GM23338 (cell line): ENCODE results near the gene TCF7L1. TPM values are rescaled to one million over a fixed set of nuclear protein-coding genes. Genes with fewer than 3 reads are reported as not detected.

Experiments
- ATAC-seq: fragments of 200-7000 bp; cut with Tn5 transposase; 3 replicates; pipeline ENCODE4 v1.9.1; 2020
- DNase-seq: peaks from one replicate; pipeline ENCODE4 v3.0.0-alpha.2; 2015; ENCODE audit warnings: low spot score
- H2AFZ ChIP-seq: fragments of 200-600 bp; sonication (generic); 2 replicates; pipeline ENCODE4 v1.8.0; 2016; ENCODE audit warnings: antibody characterized with exemption, mild to moderate bottlenecking, moderate library complexity
- H3F3A ChIP-seq: fragments of 200-600 bp; sonication (generic); replicated peaks from 2 replicates; pipeline ENCODE4 v1.8.0; 2017; ENCODE audit warnings: antibody characterized with exemption, mixed run types, low read depth
- H3K27ac ChIP-seq: fragments of 200-600 bp; sonication (generic); 2 replicates; pipeline ENCODE4 v1.6.1; 2016; ENCODE audit warnings: low read depth
- H3K27me3 ChIP-seq: fragments of 200-600 bp; sonication (generic); 2 replicates; pipeline ENCODE4 v1.8.0; 2016; ENCODE audit warnings: mild to moderate bottlenecking, mixed run types, moderate library complexity; ENCODE audit not compliant: insufficient read depth
- H3K36me3 ChIP-seq: fragments of 200-600 bp; sonication (generic); 2 replicates; pipeline ENCODE4 v1.8.0; 2016; ENCODE audit warnings: mild to moderate bottlenecking; ENCODE audit not compliant: insufficient read depth
- H3K4me1 ChIP-seq: fragments of 200-600 bp; sonication (generic); 2 replicates; pipeline ENCODE4 v1.8.0; 2016; ENCODE audit warnings: mild to moderate bottlenecking, moderate library complexity; ENCODE audit not compliant: insufficient read depth
- H3K4me2 ChIP-seq: fragments of 200-600 bp; sonication (generic); 2 replicates; pipeline ENCODE4 v1.7.1; 2017; ENCODE audit warnings: mixed run types
- H3K4me3 ChIP-seq: fragments of 200-600 bp; sonication (generic); 2 replicates; pipeline ENCODE4 v1.6.1; 2016; ENCODE audit warnings: mixed run types
- H3K79me2 ChIP-seq: fragments of 200-600 bp; sonication (generic); replicated peaks from 2 replicates; pipeline ENCODE4 v1.8.0; 2017; ENCODE audit warnings: mild to moderate bottlenecking; ENCODE audit not compliant: insufficient read depth
- H3K9me2 ChIP-seq: fragments of 200-600 bp; sonication (generic); 2 replicates; pipeline ENCODE4 v1.8.0; 2017; ENCODE audit not compliant: insufficient read depth
- H4K20me1 ChIP-seq: fragments of 200-600 bp; sonication (generic); replicated peaks from 2 replicates; pipeline ENCODE4 v1.8.0; 2017; ENCODE audit warnings: mild to moderate bottlenecking; ENCODE audit not compliant: insufficient read depth
- H3K27ac Mint-ChIP-seq: 2 replicates; pipeline ENCODE4 v1.8.0; 2020; ENCODE audit warnings: inconsistent platforms, mild to moderate bottlenecking, moderate library complexity, mixed read lengths
- H3K27me3 Mint-ChIP-seq: 3 replicates; pipeline ENCODE4 v1.8.0; 2022; ENCODE audit warnings: low read depth, mild to moderate bottlenecking, moderate library complexity, mixed read lengths, inconsistent platforms; ENCODE audit not compliant: insufficient read depth, poor library complexity
- H3K36me3 Mint-ChIP-seq: 3 replicates; pipeline ENCODE4 v1.8.0; 2021; ENCODE audit warnings: low read depth, mild to moderate bottlenecking, inconsistent platforms, moderate library complexity, mixed read lengths
- H3K4me1 Mint-ChIP-seq: 3 replicates; pipeline ENCODE4 v1.8.0; 2020; ENCODE audit warnings: mild to moderate bottlenecking, inconsistent platforms, mixed read lengths
- H3K4me3 Mint-ChIP-seq: 3 replicates; pipeline ENCODE4 v1.8.0; 2021; ENCODE audit warnings: moderate library complexity, mild to moderate bottlenecking, inconsistent platforms, mixed read lengths
- H3K9me3 Mint-ChIP-seq: 3 replicates; pipeline ENCODE4 v1.8.0; 2020; ENCODE audit warnings: moderate library complexity, mild to moderate bottlenecking, inconsistent platforms, mixed read lengths
- CREB1 ChIP-seq: fragments of 250-450 bp; sonication (Bioruptor Pico); IDR thresholded peaks from 2 replicates; pipeline ENCODE4 v1.5.0; 2020; ENCODE audit warnings: low read depth, mild to moderate bottlenecking, moderate library complexity
- JUNB ChIP-seq: IDR thresholded peaks from one replicate; pipeline ENCODE4 v1.6.1; 2016; ENCODE audit warnings: antibody characterized with exemption; ENCODE audit not compliant: unreplicated experiment
- POLR2AphosphoS5 ChIP-seq: IDR thresholded peaks from 2 replicates; pipeline ENCODE4 v1.6.1; 2016; ENCODE audit warnings: antibody characterized with exemption, low read depth
- ZNF114 ChIP-seq: fragments of 250-450 bp; sonication (Bioruptor Pico); IDR thresholded peaks from 2 replicates; pipeline ENCODE4 v1.5.0; 2020; ENCODE audit warnings: mild to moderate bottlenecking, moderate library complexity
- polyA plus RNA-seq: library from polyadenylated mRNA; unstranded; fragments of >200 nt; fragmentation: Nextera tagmentation; extraction: Ambion mirVana; gene quantifications from 2 replicates; pipeline ENCODE4 v1.2.1, GENCODE V29; 2016
- total RNA-seq: library from RNA; depleted of rRNA; stranded (reverse); fragments of >200 nt; shearing (Covaris generic); gene quantifications from 2 replicates; pipeline ENCODE4 v1.2.3, GENCODE V29; 2014
- TF ChIP-seq, protein P1 (sequence below): IDR thresholded peaks from 2 replicates; pipeline ENCODE4 v1.6.1; 2016; ENCODE audit warnings: antibody characterized with exemption
- TF ChIP-seq, protein P2 (sequence below): fragments of 250-450 bp; sonication (Bioruptor Pico); IDR thresholded peaks from 2 replicates; pipeline ENCODE4 v1.5.0; 2020; ENCODE audit warnings: mild to moderate bottlenecking, moderate library complexity

The TCF7L1 gene
- total and polyA plus RNA-seq, 2 experiments from 2014 or later: 47.3 to 101 TPM

DNA sequence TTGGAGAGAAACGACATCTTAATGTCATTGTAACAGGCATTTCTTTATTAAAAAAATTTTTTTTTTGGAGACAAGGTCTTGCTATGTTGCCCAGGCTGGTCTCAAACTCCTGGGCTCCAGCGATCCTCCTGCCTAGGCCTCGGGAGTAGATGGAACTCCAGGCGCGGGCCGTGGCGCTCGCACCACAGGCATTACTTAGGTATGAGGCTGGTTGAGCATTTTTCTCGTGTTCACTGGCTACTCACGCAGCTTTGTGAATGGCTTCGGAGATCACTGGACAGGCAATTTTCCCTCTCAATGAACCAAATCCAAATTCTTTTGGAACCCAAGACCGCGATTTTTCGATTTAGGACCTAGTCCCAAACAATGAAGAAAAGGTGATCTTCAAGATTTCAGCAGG lies 795 bp upstream of the TCF7L1 start:
- Mint-ChIP-seq H3K4me3 (peak overlapping the region; percentile 88), H3K27ac (peak overlapping the region; percentile 39; the same call in 1 of the 2 replicates), H3K4me1 (peaks cover 43% of the 10 kb centered on the region), H3K27me3 (peaks cover 18% of the 10 kb centered on the region), H3K36me3 (peaks cover 31% of the 10 kb centered on the region), H3K9me3 (no peaks in the 10 kb centered on the region)
- H3K27me3 ChIP-seq: 0 out of 2 replicates have a peak, but pooled peaks cover 4% of the 10 kb centered on the region
- peaks cover 25% of the 10 kb centered on the region for H4K20me1 ChIP-seq
- peak overlapping the region; percentile 82 for H3K4me3 ChIP-seq
- peaks cover 10% of the 10 kb centered on the region for H3F3A ChIP-seq
- H3K36me3 ChIP-seq: peaks cover 14% of the 10 kb centered on the region; the same call in 1 of the 2 replicates
- DNase-seq: peak; percentile 34
- TF ChIP-seq ZNF114 (CRISPR knock-in tag) (0 out of 2 replicates have a peak, but pooled peaks have one; percentile 1), CREB1 (CRISPR knock-in tag) (no peak), POLR2AphosphoS5 (no peak), JUNB (no peak)
- TF ChIP-seq, protein P1, sequence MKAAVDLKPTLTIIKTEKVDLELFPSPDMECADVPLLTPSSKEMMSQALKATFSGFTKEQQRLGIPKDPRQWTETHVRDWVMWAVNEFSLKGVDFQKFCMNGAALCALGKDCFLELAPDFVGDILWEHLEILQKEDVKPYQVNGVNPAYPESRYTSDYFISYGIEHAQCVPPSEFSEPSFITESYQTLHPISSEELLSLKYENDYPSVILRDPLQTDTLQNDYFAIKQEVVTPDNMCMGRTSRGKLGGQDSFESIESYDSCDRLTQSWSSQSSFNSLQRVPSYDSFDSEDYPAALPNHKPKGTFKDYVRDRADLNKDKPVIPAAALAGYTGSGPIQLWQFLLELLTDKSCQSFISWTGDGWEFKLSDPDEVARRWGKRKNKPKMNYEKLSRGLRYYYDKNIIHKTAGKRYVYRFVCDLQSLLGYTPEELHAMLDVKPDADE: no peak
- TF ChIP-seq, protein P2, sequence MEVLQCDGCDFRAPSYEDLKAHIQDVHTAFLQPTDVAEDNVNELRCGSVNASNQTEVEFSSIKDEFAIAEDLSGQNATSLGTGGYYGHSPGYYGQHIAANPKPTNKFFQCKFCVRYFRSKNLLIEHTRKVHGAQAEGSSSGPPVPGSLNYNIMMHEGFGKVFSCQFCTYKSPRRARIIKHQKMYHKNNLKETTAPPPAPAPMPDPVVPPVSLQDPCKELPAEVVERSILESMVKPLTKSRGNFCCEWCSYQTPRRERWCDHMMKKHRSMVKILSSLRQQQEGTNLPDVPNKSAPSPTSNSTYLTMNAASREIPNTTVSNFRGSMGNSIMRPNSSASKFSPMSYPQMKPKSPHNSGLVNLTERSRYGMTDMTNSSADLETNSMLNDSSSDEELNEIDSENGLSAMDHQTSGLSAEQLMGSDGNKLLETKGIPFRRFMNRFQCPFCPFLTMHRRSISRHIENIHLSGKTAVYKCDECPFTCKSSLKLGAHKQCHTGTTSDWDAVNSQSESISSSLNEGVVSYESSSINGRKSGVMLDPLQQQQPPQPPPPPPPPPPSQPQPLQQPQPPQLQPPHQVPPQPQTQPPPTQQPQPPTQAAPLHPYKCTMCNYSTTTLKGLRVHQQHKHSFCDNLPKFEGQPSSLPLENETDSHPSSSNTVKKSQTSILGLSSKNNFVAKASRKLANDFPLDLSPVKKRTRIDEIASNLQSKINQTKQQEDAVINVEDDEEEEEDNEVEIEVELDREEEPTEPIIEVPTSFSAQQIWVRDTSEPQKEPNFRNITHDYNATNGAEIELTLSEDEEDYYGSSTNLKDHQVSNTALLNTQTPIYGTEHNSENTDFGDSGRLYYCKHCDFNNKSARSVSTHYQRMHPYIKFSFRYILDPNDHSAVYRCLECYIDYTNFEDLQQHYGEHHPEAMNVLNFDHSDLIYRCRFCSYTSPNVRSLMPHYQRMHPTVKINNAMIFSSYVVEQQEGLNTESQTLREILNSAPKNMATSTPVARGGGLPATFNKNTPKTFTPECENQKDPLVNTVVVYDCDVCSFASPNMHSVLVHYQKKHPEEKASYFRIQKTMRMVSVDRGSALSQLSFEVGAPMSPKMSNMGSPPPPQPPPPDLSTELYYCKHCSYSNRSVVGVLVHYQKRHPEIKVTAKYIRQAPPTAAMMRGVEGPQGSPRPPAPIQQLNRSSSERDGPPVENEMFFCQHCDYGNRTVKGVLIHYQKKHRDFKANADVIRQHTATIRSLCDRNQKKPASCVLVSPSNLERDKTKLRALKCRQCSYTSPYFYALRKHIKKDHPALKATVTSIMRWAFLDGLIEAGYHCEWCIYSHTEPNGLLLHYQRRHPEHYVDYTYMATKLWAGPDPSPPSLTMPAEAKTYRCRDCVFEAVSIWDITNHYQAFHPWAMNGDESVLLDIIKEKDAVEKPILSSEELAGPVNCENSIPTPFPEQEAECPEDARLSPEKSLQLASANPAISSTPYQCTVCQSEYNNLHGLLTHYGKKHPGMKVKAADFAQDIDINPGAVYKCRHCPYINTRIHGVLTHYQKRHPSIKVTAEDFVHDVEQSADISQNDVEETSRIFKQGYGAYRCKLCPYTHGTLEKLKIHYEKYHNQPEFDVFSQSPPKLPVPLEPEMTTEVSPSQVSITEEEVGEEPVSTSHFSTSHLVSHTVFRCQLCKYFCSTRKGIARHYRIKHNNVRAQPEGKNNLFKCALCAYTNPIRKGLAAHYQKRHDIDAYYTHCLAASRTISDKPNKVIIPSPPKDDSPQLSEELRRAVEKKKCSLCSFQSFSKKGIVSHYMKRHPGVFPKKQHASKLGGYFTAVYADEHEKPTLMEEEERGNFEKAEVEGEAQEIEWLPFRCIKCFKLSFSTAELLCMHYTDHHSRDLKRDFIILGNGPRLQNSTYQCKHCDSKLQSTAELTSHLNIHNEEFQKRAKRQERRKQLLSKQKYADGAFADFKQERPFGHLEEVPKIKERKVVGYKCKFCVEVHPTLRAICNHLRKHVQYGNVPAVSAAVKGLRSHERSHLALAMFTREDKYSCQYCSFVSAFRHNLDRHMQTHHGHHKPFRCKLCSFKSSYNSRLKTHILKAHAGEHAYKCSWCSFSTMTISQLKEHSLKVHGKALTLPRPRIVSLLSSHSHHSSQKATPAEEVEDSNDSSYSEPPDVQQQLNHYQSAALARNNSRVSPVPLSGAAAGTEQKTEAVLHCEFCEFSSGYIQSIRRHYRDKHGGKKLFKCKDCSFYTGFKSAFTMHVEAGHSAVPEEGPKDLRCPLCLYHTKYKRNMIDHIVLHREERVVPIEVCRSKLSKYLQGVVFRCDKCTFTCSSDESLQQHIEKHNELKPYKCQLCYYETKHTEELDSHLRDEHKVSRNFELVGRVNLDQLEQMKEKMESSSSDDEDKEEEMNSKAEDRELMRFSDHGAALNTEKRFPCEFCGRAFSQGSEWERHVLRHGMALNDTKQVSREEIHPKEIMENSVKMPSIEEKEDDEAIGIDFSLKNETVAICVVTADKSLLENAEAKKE (CRISPR knock-in tag): no peak
- peaks cover 33% of the 10 kb centered on the region for H3K4me1 ChIP-seq
- H3K9me2 ChIP-seq: no peaks in the 10 kb centered on the region
- peaks cover 42% of the 10 kb centered on the region for H3K79me2 ChIP-seq
- no peak; the same call in 2 of the 3 replicates for ATAC-seq
- H2AFZ ChIP-seq: peak overlapping the region; percentile 80
- H3K4me2 ChIP-seq: peak overlapping the region; percentile 84
- peak overlapping the region; percentile 81; the same call in 1 of the 2 replicates for H3K27ac ChIP-seq
